Lower lobe of right lung (tissue), 2 donors: ENCODE results near the gene MVP. TPM values are rescaled to one million over a fixed set of nuclear protein-coding genes. Genes with fewer than 3 reads are reported as not detected.
"Not testable (repeated sequence)": the region's sequence is repeated elsewhere in the genome, so short reads cannot be mapped to it uniquely, and the experiment has no call there.

Source experiments
- ATAC-seq, 2 donors: fragments of 200-7000 bp; cut with Tn5 transposase; one replicate each; pipeline ENCODE4 v1.9.1; 2020 to 2022; ENCODE audit warnings: mild to moderate bottlenecking in 2 of 2, moderate library complexity in 2 of 2
- DNase-seq: peaks from one replicate; pipeline ENCODE4 v3.0.0-alpha.2; 2020
- H3K27ac ChIP-seq: fragments of 200-600 bp; one replicate; pipeline ENCODE4 v1.8.0; 2022
- H3K27me3 ChIP-seq: fragments of 200-600 bp; one replicate; pipeline ENCODE4 v1.8.0; 2022; ENCODE audit warnings: low read depth
- H3K36me3 ChIP-seq: fragments of 200-600 bp; one replicate; pipeline ENCODE4 v1.8.0; 2022; ENCODE audit warnings: mild to moderate bottlenecking
- H3K4me1 ChIP-seq: fragments of 200-600 bp; one replicate; pipeline ENCODE4 v1.8.0; 2022
- H3K4me3 ChIP-seq: fragments of 200-600 bp; one replicate; pipeline ENCODE4 v1.8.0; 2022; ENCODE audit warnings: mild to moderate bottlenecking
- H3K9me3 ChIP-seq: fragments of 200-600 bp; one replicate; pipeline ENCODE4 v1.8.0; 2022
- CTCF ChIP-seq: fragments of 200-600 bp; IDR thresholded peaks from one replicate; pipeline ENCODE4 v1.8.0; 2022; ENCODE audit warnings: antibody characterized with exemption, mild to moderate bottlenecking
- intact Hi-C: fragments of 100-400 bp; cut with DNase I; formaldehyde crosslinking; loops from one replicate; pipeline ENCODE4 v1.11.0; 2022
- total RNA-seq: library from RNA; stranded (reverse); fragmentation: NEBNext Ultra II Directional; extraction: Animal tissue kit (Norgen Biotek cat#: 25700); gene quantifications from one replicate; pipeline ENCODE4 v1.2.1, GENCODE V29; 2021
- donor health status: DM: no; HTN: yes; CAD: no; lungs with severe emphysema.

MVP gene
- total RNA-seq, 1 donor from 2014 or later, result 248 TPM

- ATAC-seq, result peak in 1 of 2 donors; percentile 55
- intact Hi-C loops, result no loop called here
These were observed 56.5 kb downstream of the MVP start for GRCh38 chr16:29876594-29877249.

GRCh38 chr16:29877266-29877961, 57.2 kb downstream of the MVP start:
- ATAC-seq (peak; percentile 77 to 84), DNase-seq (peak; percentile 81)
- Histone ChIP-seq H3K27ac (no peak overlapping the region), H3K4me1 (peaks cover 12% of the 10 kb centered on the region), H3K27me3 (peaks cover 36% of the 10 kb centered on the region), H3K4me3 (peak overlapping the region; percentile 39), H3K36me3 (no peaks in the 10 kb centered on the region), H3K9me3 (no peaks in the 10 kb centered on the region)
- intact Hi-C loops, result no loop called here
- no peak for TF ChIP-seq CTCF

More at GRCh38 chr16:29876594-29877249, 56.5 kb downstream of the MVP start:
- DNase-seq, result no peak
- H3K27me3 ChIP-seq, result peaks cover 36% of the 10 kb centered on the region
- peaks cover 12% of the 10 kb centered on the region for H3K4me1 ChIP-seq
- H3K27ac ChIP-seq, result no peak overlapping the region
- H3K4me3 ChIP-seq, result peak overlapping the region; percentile 39
- no peak for TF ChIP-seq CTCF
- H3K36me3 ChIP-seq, result no peaks in the 10 kb centered on the region
- H3K9me3 ChIP-seq, result no peaks in the 10 kb centered on the region

GRCh38 chr16:29878172-29878571, 57.9 kb downstream of the MVP start:
- intact Hi-C loops, result no loop called here
- peaks cover 36% of the 10 kb centered on the region for H3K27me3 ChIP-seq
- H3K9me3 ChIP-seq, result no peaks in the 10 kb centered on the region
- no peaks in the 10 kb centered on the region for H3K36me3 ChIP-seq
- no peak for ATAC-seq
- H3K27ac ChIP-seq, result no peak overlapping the region
- H3K4me3 ChIP-seq, result no peak overlapping the region
- DNase-seq, result no peak
- TF ChIP-seq CTCF, result no peak
- H3K4me1 ChIP-seq, result peaks cover 12% of the 10 kb centered on the region

GRCh38 chr16:29881050-29881449, 60.8 kb downstream of the MVP start:
- DNase-seq (no peak), ATAC-seq (no peak)
- Histone ChIP-seq H3K4me1 (peaks cover 12% of the 10 kb centered on the region), H3K27ac (no peak overlapping the region), H3K9me3 (no peaks in the 10 kb centered on the region), H3K27me3 (peaks cover 29% of the 10 kb centered on the region), H3K36me3 (no peaks in the 10 kb centered on the region), H3K4me3 (no peak overlapping the region)
- intact Hi-C loops, result no loop called here
- TF ChIP-seq CTCF, result no peak

GRCh38 chr16:29883987-29884386, 63.7 kb downstream of the MVP start:
- no peaks in the 10 kb centered on the region for H3K9me3 ChIP-seq
- no peak overlapping the region for H3K4me3 ChIP-seq
- H3K36me3 ChIP-seq, result no peaks in the 10 kb centered on the region
- DNase-seq (no peak), ATAC-seq (no peak)
- no peaks in the 10 kb centered on the region for H3K4me1 ChIP-seq
- H3K27me3 ChIP-seq, result peaks cover 1% of the 10 kb centered on the region
- no peak for TF ChIP-seq CTCF
- intact Hi-C loops, result no loop called here
- no peak overlapping the region for H3K27ac ChIP-seq

GRCh38 chr16:29889372-29889771, 69.1 kb downstream of the MVP start:
- H3K4me1 ChIP-seq, ATAC-seq, H3K27me3 ChIP-seq, H3K36me3 ChIP-seq, H3K9me3 ChIP-seq, intact Hi-C loops, H3K4me3 ChIP-seq, DNase-seq, H3K27ac ChIP-seq: not testable (repeated sequence)
